HK-2 (cell line): ENCODE data around the gene RTF2.

Experiments used
- DNase-seq: peaks from one replicate; pipeline ENCODE4 v3.0.0-alpha.2; 2018; ENCODE audit not compliant: unreplicated experiment

RTF2 gene, protein sequence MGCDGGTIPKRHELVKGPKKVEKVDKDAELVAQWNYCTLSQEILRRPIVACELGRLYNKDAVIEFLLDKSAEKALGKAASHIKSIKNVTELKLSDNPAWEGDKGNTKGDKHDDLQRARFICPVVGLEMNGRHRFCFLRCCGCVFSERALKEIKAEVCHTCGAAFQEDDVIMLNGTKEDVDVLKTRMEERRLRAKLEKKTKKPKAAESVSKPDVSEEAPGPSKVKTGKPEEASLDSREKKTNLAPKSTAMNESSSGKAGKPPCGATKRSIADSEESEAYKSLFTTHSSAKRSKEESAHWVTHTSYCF

DNA sequence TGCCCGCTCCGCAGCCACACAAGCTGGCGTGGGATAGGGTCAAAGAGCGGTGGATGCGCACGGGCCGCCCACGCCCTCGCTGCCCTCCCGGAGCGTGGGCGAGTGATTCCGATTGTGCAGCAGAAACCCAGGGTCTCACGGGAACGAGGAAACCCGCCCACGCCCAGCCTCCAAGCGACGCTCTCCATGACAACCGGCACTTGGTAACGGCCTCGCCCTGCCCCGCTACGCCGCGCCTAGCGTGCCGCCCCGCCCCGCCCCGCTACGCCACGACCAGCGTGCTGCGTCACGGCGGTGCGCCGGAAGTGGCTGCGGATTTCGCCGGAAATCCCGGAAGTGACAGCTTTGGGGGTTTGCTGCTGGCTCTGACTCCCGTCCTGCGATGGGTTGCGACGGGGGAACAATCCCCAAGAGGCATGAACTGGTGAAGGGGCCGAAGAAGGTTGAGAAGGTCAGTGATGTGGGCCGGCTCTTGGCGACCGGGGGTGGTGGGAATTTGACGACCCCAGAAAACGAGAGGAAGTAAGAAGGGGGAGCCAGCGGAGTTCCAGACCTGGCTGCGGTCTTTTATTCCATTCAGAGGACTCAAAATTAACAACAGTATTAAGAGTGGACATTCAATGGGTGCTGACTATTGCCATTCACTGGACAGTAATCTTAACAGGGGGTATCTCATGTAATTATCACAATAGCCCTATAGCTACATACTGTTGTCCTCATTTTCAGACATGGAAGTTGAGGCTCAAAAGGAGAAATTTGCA is at the start of gene RTF2:
RTF2 (plus strand) TSS at position 312 of the 761 bp plus-strand sequence; CDS start at position 383, 71 bp downstream.
- DNase-seq, result peak; percentile 97

DNA sequence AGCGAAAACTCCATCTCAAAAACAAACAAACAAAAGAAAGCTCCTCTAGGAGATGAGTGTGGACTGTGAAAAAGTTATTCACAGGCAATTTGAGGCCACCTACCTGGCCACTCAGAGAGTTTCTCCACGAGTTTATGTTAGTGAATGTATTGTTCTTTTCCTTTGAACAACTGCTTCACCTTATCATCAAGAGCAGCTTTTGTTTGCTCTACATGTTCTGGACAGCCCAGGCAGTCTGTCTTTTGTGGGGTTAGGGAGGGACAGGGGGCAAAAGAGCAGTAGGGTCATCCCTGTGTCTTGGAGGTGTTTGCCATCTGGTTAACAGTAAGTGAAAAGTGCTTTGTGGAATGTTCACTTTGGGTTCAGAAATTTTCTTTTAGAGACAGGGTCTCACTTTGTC is 48.4 kb upstream of the RTF2 start:
- DNase-seq, result no peak

DNA sequence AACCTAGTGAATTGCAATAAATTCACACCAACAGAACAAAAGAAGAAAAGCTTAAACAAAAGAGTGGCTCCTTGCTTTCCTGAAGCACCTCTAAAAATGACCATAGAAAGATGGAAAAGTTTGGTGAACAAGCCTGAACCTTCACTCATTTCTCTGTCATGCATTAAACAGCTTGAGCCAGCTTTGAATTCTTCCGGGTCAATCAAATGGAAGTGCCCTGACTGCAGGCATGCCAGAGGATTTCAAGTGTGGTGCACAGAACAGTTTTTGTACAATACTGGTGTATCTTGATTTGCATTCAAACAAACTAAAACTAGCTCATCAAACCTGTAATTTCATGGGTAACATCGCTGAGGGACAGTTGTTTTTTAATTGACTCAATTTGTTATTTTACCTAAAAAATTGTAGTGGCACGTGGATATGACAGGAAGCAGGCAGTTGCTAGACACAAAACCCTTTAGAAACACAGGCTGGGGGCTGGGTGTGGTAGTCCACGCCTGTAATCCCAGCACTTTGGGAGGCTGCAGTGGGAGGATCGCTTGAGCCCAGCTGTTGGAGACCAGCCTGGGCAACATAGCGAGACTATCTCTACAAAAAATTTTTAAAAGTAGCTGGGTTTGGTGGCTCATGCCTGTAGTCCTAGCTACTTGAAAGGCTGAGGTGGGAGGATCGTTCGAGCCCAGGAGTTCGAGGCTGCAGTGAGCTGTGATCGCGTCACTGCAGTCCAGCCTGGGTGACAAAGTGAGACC is 47.3 kb upstream of the RTF2 start:
- no peak for DNase-seq

DNA sequence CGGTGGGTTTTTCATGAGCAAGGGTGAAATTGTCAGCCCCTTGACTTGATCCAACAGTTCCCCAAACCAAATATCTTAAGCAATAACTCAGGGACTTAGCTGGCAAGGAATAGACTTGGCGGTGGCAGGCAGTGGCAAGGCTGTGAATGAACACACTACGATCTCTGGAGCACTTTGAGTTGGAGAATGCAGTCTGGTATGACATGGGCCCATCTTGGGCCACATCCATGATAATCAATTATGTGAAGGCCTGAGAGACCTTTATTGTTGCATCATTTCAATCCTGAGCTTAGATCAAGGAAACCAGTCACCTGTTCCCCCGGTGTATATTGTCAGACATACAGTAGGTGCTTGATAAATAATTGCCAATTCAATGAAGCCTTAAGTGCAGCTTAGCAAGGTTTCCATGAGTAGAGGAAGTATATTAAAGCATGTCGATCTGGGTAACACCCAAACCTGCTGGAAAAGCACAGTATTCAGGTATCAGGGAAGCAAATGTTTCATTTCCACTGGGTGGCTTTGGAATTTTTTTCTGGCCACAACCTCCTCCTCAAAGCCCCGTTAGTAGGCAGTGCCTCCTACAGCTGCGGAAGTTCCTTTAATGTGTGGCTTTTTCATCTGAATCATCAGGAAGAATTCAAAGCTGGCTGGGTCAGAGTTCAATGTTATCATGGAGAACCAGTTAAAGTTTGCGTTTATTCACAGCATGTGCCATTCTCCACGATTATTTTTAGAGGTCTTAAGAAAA is 46.2 kb upstream of the RTF2 start:
- DNase-seq, result peak; percentile 62

DNA sequence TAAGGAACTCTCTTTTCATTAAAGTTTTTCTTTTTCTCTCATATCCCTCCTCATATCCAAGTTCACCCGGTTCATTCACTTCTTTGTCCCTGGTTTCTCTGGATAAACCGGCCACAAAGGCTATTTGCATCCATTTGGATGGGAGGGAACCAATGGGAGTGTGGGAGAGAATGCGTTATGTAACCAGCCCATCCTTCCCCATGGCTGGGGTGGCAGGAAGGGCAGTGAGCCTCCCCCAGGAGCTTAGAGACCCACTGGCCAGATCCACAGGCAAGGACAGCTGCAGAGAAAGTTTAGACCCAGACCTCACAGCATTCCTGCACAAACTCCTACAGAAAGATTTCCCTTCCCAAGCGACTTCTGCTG is 45.6 kb upstream of the RTF2 start:
- DNase-seq, result peak; percentile 11

DNA sequence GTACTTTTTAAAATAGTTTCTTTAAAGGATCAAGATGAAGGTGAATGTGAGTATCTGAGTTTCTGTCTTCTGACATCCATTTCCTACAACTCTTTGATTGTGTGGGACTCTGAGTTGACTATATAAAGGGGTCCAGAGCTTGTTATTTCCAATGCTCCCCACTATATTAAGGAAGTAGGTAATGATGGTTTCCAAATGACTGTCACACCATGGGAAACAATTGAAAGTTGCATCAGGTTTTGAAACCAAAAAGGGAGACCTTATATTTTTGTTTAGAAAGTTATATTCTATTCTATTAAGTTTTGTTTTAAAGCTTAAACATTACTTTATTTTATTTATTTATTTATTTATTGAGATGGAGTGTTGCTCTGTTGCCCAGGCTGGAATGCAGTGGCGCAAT is 45.2 kb upstream of the RTF2 start:
- no peak for DNase-seq

DNA sequence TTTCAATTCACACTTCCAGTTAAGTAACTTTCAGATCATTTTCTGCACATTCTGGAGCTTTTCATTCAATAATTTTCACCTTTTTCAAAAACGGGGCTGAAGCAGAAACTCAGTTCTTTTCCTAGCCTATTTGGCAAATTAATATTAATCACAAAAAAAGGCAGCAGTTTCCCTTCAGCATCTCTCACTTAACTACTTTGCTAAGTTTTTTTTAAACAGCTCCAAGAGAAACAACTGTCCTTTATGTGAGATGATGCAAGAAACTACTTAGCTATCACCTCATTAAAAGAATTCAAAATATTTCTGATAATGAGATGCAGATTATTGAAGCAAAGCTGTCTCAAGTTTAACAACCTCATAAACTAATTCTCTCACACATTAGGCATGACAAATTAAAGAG is 44.5 kb upstream of the RTF2 start:
- DNase-seq, result no peak

DNA sequence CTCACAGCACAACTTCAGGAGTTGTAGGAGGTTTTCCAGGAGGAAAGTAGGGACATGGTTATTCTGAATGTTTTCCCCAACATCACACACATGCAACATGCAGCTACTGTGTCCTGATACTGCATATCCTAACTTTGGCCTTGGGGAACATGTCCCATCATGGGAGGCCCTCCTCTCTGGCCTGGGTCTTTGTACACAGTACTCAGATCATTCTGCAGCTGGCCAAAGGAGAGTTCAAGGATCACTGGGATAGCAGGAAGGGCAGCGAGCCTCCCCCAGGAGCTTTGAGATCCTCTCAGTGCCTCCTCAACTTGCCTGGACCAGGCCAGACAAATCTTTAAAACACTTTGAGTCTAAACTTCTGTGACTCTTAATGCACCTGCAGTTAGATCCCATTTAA is 43.5 kb upstream of the RTF2 start:
- DNase-seq, result no peak

DNA sequence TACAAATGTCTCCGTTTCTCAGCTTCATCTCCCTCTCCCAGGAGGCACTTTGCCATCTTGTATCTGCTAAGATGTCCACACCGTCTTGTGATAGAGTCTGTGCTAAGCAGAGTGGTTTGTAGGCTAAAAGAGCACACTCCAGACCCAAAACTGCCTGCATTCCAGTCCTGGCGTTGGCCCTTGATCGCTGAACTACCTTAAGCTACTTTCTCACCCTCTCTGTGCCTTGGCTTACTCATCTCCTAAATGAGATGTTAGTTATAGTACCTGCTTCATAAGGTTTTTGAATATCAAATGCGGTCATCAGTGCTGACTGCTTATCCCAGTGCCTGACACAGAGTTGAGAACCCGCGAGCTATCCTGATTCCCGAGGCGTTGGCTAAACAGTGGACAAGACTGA is 42.4 kb upstream of the RTF2 start:
- no peak for DNase-seq

DNA sequence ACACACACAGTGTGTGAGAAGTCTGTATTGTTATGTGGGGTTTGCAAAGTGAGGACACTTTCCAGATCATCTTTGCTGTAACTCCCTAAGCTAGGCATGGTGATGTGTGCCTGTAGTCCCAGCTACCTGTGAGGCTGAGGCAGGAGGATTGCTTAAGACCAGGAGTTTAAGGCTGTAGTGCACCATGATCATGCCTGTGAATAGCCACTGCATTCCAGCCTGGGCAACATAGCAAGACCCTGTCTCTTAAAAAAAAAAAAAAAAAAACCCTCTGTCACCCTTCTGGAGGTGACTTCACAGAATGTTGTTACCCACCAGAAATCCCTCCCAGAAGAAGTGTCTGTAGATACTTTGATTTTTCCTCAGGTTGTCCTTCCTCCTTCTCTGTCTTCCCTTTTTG is 41.5 kb upstream of the RTF2 start:
- DNase-seq, result no peak

DNA sequence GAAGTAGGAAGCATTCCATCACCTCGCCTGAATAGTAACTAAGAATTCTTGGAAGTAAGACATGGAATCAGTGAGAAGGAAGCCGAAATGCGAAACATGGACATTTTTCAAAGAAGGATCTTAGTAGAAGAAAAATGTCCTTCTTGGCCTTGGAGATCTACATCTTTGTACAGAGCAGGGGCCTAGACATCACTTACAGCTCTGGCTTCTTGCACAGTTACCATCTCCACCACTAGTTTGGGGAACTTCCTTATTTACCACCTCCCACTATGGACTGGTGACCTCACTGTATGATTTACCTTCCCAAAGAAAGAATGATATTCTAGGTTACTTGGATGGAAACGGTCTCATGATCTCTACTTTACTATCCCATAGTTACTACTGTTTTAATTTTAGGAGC is 40.6 kb upstream of the RTF2 start:
- DNase-seq, result no peak

DNA sequence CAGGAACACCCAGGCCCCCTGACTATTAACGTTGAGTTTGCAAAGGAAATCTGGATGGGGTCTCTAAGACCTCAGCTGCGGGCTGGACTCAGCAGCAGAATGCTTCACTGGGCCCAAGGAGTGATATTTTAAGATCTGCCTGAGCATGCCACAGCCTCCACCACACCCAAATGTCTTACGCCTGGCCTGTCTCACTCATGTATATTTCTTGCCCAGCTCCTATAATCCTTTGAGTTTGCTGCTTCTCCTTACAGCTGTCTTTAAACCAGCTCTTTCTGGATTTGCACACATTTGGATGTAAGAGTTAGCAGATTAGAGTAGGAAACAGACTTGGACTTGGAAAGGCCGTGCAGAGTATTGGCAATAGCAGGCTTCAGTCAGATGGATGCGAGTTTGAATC is 40.0 kb upstream of the RTF2 start:
- DNase-seq, result no peak

DNA sequence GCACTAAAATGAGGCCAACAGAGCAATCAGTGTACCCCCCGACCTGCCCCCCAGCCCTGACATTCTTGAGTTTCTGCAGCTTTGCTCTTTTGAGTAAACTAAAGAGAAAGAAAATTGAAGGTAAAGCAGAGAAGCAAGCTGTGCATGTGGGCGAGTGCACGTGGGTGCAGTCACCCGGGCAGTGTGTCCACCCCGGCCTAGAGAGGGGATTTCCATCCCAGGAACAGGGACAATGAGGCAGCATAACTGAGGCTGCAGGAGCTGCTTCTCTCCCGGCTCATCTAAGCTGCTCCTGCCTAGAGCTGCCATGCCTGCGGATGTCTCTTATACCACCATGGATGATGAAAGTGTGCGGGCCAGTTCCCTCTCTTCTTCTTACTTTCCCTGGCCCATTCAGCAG is 39.5 kb upstream of the RTF2 start:
- no peak for DNase-seq

DNA sequence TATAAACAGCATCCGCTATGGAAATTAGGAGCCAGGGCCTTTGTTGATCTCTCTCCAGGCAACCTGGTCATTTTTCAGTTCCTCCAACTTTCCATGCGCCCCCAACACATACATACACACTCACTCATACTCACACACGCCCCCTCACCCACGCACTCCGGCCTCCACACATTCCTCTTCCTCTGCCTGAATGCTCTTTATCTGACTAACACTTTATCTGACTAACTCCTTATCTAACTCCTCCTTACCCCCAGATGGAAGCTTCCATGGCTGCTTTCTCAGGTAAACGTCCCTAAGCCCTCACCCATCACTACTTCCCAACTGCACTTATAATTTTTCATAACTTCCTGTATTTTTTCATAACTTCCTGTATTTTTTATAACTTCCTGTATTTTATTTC is 38.9 kb upstream of the RTF2 start:
- DNase-seq, result peak; percentile 57

DNA sequence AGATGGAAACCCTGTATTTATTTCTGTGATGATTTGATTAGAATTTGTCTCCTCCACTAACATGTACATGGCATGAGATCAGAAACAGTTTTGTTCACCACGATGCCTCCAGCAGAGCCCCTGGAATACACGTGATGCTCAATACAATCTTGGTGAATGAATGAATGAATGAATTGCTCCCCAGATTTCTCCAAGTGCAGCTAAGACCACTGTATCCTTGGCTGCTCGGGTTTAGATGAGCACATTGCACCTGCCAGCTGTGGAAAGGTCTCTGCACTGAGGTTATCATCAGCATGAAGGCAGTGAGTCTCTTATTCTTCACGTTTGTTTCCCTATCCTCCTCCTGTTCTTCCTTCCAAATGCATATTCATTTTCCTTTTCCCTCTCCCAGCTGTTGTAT is 38.5 kb upstream of the RTF2 start:
- no peak for DNase-seq

DNA sequence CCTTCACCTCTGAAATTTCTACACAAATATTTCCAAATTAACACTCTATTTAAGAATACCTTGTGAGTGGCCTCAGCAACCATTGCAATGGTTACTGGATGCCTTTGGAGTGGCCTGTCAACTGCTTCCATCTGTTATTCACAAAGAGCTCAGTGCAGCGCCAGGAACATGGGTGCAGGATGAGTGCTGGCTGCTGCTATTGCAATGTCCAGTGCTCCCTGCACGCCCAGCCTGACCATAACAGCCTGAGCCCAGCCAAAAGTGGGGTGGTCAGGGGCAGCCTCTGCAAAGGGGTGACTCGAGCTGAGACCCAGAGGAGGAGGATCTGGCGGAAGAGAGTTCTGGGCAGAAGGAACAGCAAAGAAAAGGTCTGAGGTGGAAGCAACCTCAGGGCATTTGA is 38.0 kb upstream of the RTF2 start:
- no peak for DNase-seq

DNA sequence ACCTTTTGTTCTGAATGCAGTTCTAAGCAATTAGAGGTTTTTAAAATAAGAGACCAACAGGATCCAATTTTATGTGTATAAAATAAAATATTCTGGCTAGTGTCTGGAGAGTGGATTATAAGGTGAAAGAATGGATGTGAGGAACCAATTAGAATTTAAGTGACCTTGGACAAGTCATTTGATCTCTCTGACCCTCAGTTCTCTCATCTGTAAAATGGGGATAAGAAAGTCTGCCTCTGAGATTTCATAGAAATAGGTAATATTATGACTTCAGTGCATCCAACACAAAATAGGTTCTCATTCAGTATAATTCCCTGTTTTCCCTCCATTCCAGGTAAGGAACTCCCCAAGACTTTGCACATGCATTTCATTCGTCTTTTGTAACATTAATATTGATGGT is 37.5 kb upstream of the RTF2 start:
- no peak for DNase-seq

DNA sequence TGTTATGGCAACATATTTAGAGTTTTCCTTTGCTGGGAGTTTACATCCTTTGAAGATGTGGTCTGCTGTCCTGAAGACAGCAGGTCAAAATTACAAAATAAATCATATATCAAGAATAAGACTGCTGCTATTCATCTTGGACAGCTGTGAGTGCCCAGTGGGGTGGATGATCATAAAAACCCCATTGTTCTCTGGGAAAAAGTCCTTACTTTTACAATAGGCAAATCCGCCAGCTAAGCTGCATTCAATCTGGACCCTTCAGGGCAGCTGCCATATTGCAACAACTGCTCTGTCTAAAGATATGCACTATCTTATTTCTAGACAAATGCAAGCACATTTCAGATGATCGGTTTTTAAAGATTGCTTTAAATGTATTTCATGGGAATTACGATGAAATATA is 37.0 kb upstream of the RTF2 start:
- no peak for DNase-seq

DNA sequence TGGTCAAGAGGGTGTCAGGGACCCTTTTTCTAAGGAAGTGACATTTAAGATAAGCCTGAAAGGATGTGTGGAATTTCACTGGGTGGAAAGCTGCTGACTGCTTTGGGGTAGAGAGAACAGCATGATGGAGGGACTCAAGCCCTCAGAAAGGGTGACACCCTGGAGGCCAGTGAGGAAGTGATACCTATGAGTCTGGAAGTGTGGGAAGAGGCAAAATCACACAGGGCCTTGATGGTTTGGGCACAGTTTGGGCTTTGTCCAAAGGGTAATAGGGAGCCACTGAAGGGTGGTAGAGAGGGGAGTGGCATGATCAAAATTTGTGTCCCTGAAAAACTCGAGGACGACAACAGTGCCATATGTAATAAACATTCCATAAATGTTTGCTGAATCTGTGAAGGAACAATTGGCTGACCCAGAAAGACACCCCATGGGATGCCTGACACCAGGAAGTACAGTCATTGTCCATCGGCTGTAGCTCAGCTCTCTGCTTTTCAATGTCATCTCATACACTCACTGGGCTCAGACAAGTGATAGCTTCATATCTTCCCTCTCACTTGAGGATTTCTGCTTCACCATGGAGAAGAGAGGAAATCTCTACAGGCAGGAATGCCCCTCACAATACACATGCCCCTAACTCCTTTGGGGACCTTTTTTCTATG is 35.1 kb upstream of the RTF2 start:
- DNase-seq, result no peak

DNA sequence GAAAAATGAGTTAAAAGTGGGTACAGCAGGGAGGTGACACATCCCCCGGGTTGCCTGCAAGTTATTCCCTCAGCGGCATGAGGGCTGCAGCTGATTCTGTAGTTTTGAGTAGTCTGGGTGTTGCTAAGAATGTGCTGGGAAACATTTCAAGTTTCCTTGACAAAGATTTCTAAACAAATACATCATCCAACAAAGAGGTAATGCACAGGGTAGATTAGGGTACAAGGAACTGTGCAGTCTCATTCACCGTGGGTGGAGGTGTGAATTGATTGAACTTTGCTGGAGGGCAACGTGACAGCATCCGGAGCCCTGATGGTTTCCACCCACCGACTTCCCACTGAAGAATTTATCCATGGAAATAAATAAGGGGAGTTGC is 34.6 kb upstream of the RTF2 start:
- no peak for DNase-seq

DNA sequence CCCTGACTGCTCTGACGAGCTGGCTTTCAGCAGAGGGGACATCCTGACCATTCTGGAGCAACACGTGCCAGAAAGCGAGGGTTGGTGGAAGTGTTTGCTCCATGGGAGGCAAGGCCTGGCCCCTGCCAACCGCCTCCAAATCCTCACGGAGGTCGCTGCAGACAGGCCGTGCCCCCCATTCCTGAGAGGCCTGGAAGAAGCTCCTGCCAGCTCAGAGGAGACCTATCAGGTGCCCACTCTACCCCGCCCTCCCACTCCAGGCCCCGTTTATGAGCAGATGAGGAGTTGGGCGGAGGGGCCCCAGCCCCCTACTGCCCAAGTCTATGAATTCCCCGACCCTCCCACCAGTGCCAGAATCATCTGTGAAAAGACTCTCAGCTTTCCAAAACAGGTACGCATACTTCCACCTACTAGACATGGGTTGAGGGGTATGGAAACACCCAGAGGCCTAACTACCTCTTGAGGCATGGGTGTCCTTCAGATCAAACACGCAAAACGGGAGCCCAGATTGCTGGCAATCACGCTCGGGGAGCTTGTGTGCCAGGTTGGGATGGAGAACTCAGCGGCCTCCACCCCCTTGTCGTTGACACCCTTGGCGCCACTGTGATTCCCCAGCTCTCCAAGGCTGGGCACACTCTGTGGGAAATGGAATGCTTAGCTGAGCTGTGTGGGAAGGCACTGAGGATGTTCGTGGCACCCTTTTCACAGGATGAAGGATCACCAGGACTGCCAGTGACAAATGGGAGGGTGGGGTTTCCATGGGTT is 31.0 kb upstream of the RTF2 start:
- DNase-seq, result no peak
